GM12878 (cell line): ENCODE measurements around the gene KLHL34. TPM values are rescaled to one million over a fixed set of nuclear protein-coding genes. Genes with fewer than 3 reads are reported as not detected.

Experiments
- ATAC-seq: fragments of 200-7000 bp; cut with Tn5 transposase; 3 replicates; pipeline ENCODE4 v1.9.1; 2020; ENCODE audit warnings: mild to moderate bottlenecking, moderate library complexity
- BruUV-seq: library from RNA; stranded (reverse); fragments of 400-500 nt; replicated peaks from 2 replicates; lab custom pipeline; 2021; lab: Mats Ljungman, UMichigan
- CTCF ChIA-PET: fragments of 300-600 bp; sonication (Branson Sonifier 250); formaldehyde crosslinking; extraction: SDS; loops from one replicate; lab custom pipeline; 2021; ENCODE audit warnings: inconsistent platforms; lab: Yijun Ruan, JAX
- POLR2A ChIA-PET: fragments of 350-600 bp; formaldehyde crosslinking; extraction: SDS; loops from one replicate; lab custom pipeline; 2021; ENCODE audit warnings: inconsistent platforms; lab: Charles Lee
- RAD21 ChIA-PET: fragments of 300-600 bp; sonication (Branson Sonifier 250); formaldehyde crosslinking; loops from one replicate; lab custom pipeline; 2023; ENCODE audit warnings: antibody characterized with exemption; ENCODE audit not compliant: unreplicated experiment; lab: Charles Lee
- SMC1A ChIA-PET: fragments of 300-600 bp; sonication (Branson Sonifier 250); formaldehyde crosslinking; loops from one replicate; lab custom pipeline; 2023; ENCODE audit not compliant: unreplicated experiment, uncharacterized antibody; lab: Charles Lee
- DNase-seq: peaks from one replicate; pipeline ENCODE4 v3.0.0-alpha.2; 2011; ENCODE audit warnings: low read depth, low spot score
- FAIRE-seq: peaks from 3 replicates; lab custom pipeline; 2011; peaks lifted over from hg19 to GRCh38; lab: Jason Lieb, UNC
- H2AFZ ChIP-seq: 2 replicates; pipeline ENCODE4 v1.6.0; 2011; ENCODE audit warnings: low read depth, low read length, control low read depth; ENCODE audit not compliant: control insufficient read depth
- H3K27ac ChIP-seq: 2 replicates; pipeline ENCODE4 v1.5.1; 2011; ENCODE audit warnings: control low read depth; ENCODE audit not compliant: control insufficient read depth, insufficient read depth
- H3K27me3 ChIP-seq, 2 experiments: replicated peaks in 1 of 2; 2 replicates each; pipeline versions ENCODE4 v1.6.0 to v1.6.1; 2011; ENCODE audit warnings: low read length in 1 of 2; ENCODE audit not compliant: control insufficient read depth in 2 of 2, insufficient read depth in 2 of 2
- H3K36me3 ChIP-seq, 2 experiments: 2 replicates each; pipeline ENCODE4 v1.5.1; 2011; ENCODE audit warnings: low read length in 1 of 2; ENCODE audit not compliant: control insufficient read depth in 2 of 2, insufficient read depth in 2 of 2
- H3K4me1 ChIP-seq: 2 replicates; pipeline ENCODE4 v1.6.1; 2011; ENCODE audit warnings: mild to moderate bottlenecking, low read length, moderate library complexity, mixed read lengths; ENCODE audit not compliant: control insufficient read depth, insufficient read depth
- H3K4me2 ChIP-seq: 2 replicates; pipeline ENCODE4 v1.6.0; 2011; ENCODE audit warnings: control low read depth; ENCODE audit not compliant: control insufficient read depth, insufficient read depth
- H3K4me3 ChIP-seq: fragments of 200-600 bp; sonication (generic); 2 replicates; pipeline ENCODE4 v1.5.1; 2016
- H3K79me2 ChIP-seq: 2 replicates; pipeline ENCODE4 v1.6.0; 2011; ENCODE audit warnings: low read length; ENCODE audit not compliant: control insufficient read depth, insufficient read depth
- H3K9ac ChIP-seq: 2 replicates; pipeline ENCODE4 v1.8.0; 2011; ENCODE audit warnings: low read length, control low read depth, mixed read lengths; ENCODE audit not compliant: control insufficient read depth, insufficient read depth
- H3K9me3 ChIP-seq: replicated peaks from 3 replicates; pipeline ENCODE4 v1.5.1; 2011; ENCODE audit warnings: mild to moderate bottlenecking, low read length; ENCODE audit not compliant: control insufficient read depth, insufficient read depth
- H4K20me1 ChIP-seq: 2 replicates; pipeline ENCODE4 v1.6.0; 2011; ENCODE audit not compliant: control insufficient read depth, insufficient read depth
- ATF2 ChIP-seq: IDR thresholded peaks from 2 replicates; pipeline ENCODE4 v1.6.1; 2012; ENCODE audit warnings: low read length, inconsistent platforms
- ATF7 ChIP-seq: fragments of 450-650 bp; IDR thresholded peaks from 2 replicates; pipeline ENCODE4 v1.6.1; 2016; ENCODE audit warnings: low read depth, mild to moderate bottlenecking
- CBFB ChIP-seq: IDR thresholded peaks from 2 replicates; pipeline ENCODE4 v1.6.1; 2016; ENCODE audit warnings: antibody characterized with exemption, low read depth
- CHD2 ChIP-seq: IDR thresholded peaks from 2 replicates; pipeline ENCODE4 v1.6.1; 2011; ENCODE audit warnings: low read depth, low read length, improper control_type of control experiment, borderline replicate concordance
- CREB1 ChIP-seq: IDR thresholded peaks from 2 replicates; pipeline ENCODE4 v1.6.1; 2012; ENCODE audit warnings: low read depth, mild to moderate bottlenecking, inconsistent platforms
- HSF1 ChIP-seq: fragments of 150-350 bp; IDR thresholded peaks from 2 replicates; pipeline ENCODE4 v1.6.1; 2014; ENCODE audit warnings: mild to moderate bottlenecking, low read depth, low read length
- MTA3 ChIP-seq: IDR thresholded peaks from 2 replicates; pipeline ENCODE4 v1.6.1; 2012; ENCODE audit warnings: low read length, inconsistent platforms, borderline replicate concordance
- MYB ChIP-seq: fragments of 150-350 bp; IDR thresholded peaks from 2 replicates; pipeline ENCODE4 v1.6.1; 2014; ENCODE audit warnings: mild to moderate bottlenecking, low read depth, low read length, borderline replicate concordance
- POLR2AphosphoS2 ChIP-seq: IDR thresholded peaks from 2 replicates; pipeline ENCODE4 v1.6.1; 2011; ENCODE audit warnings: low read depth, mild to moderate bottlenecking, low read length, improper control_type of control experiment, moderate library complexity
- RELA ChIP-seq: fragments of 450-650 bp; IDR thresholded peaks from 2 replicates; pipeline ENCODE4 v1.8.0; 2014; ENCODE audit warnings: borderline replicate concordance; ENCODE audit not compliant: partially characterized antibody
- SKIL ChIP-seq: fragments of 450-650 bp; IDR thresholded peaks from 2 replicates; pipeline ENCODE4 v1.6.1; 2017; ENCODE audit warnings: mild to moderate bottlenecking, low read depth, inconsistent platforms; ENCODE audit not compliant: poor library complexity, severe bottlenecking
- SMAD5 ChIP-seq: IDR thresholded peaks from 2 replicates; pipeline ENCODE4 v1.6.1; 2016; ENCODE audit warnings: antibody characterized with exemption, low read depth
- ZNF217 ChIP-seq: fragments of 450-650 bp; IDR thresholded peaks from 2 replicates; pipeline ENCODE4 v1.6.1; 2017; ENCODE audit warnings: antibody characterized with exemption, mild to moderate bottlenecking
- WGBS: methylation state at CpG from one replicate; pipeline ENCODE4 v1.1.6; 2016; ENCODE audit warnings: low lambda C conversion rate; ENCODE audit not compliant: insufficient replicate concordance, insufficient coverage; ENCODE audit errors: missing lambda C conversion rate; 5-methylcytosine and 5-hydroxymethylcytosine counted together
- in situ Hi-C: fragments of 300-500 bp; cut with MboI; formaldehyde crosslinking; loops from 9 replicates; pipeline ENCODE4 v1.14.3; 2018; ENCODE audit warnings: mixed read lengths
- intact Hi-C: fragments of 100-400 bp; cut with micrococcal nuclease; formaldehyde crosslinking; loops from one replicate; pipeline ENCODE4 v1.14.2; 2022; ENCODE audit not compliant: unreplicated experiment
- polyA plus RNA-seq, 11 experiments: library from polyadenylated mRNA; depleted of rRNA in 4 of 11; unstranded in 6 of 11; stranded (reverse) in 5 of 11; fragments of >200 nt; fragmentation: Nextera tagmentation in 4 of 11; fragmentation: Illumina TruSeq in 1 of 11; extraction: Ambion mirVana in 4 of 11; extraction: Trizol in 1 of 11; gene quantifications; 1 replicate in 1 of 11; 2 replicates in 10 of 11; pipeline versions ENCODE4 v1.2.1 to v1.2.3, GENCODE V29; 2011 to 2016; ENCODE audit warnings: inconsistent platforms in 2 of 11, missing spikeins in 2 of 11, low read depth in 1 of 11
- total RNA-seq, 4 experiments: library from RNA; depleted of rRNA in 3 of 4; stranded (reverse); fragments of >200 nt in 3 of 4; fragmentation: Illumina TruSeq in 1 of 4; extraction: Trizol in 1 of 4; gene quantifications; 2 replicates each; pipeline versions ENCODE4 v1.2.1 to v1.2.3, GENCODE V29; 2013 to 2021

Gene KLHL34
- total and polyA plus RNA-seq, 10 of the 15 experiments (the other 5 are each of a cell fraction or from before 2014, with no cell fraction given), result not detected

GRCh38 chrX:21632027-21632426, 26.1 kb downstream of the KLHL34 start:
- H3K4me3 ChIP-seq, result no peak overlapping the region
- FAIRE-seq, result no peak
- H3K9me3 ChIP-seq, result no peaks in the 10 kb centered on the region
- TF ChIP-seq MTA3, result no peak
- no peak for TF ChIP-seq CHD2
- no peak for TF ChIP-seq POLR2AphosphoS2
- TF ChIP-seq RELA, result no peak
- TF ChIP-seq CREB1, result no peak
- no peak for TF ChIP-seq HSF1
- no peak for TF ChIP-seq CBFB
- TF ChIP-seq MYB, result no peak
- no peak for TF ChIP-seq SMAD5
- no peak for TF ChIP-seq SKIL
- TF ChIP-seq ATF2, result no peak
- TF ChIP-seq ATF7, result no peak
- no peak for TF ChIP-seq ZNF217
- TF ChIP-seq, all 136 proteins: peak for 0
- SMC1A ChIA-PET, result interaction anchor here (0.8 kb wide), 1 partner anchor 194 kb away, joined by 3 read pairs; no protein-coding TSS in a partner anchor
- Histone ChIP-seq H3K79me2 (no peaks in the 10 kb centered on the region), H3K4me1 (no peaks in the 10 kb centered on the region), H4K20me1 (no peaks in the 10 kb centered on the region), H3K27me3 (no peaks in the 10 kb centered on the region), H3K27ac (no peak overlapping the region), H2AFZ (no peak overlapping the region), H3K9ac (no peak overlapping the region), H3K4me2 (no peak overlapping the region), H3K36me3 (no peaks in the 10 kb centered on the region)
- POLR2A ChIA-PET, result no interaction called here
- RAD21 ChIA-PET, result no interaction called here
- intact Hi-C loops, result no loop called here
- CTCF ChIA-PET, result no interaction called here
- no peak for ATAC-seq
- in situ Hi-C loops, result no loop called here
- 49% methylated on average over 2 of the region's 2 CpGs for WGBS
- no peak for DNase-seq
- no TSS peak for BruUV-seq
